Ovary (tissue), 3 donors: Measurements from ENCODE around the gene RYR1.

Experiments used
- EP300 ChIP-seq: sonication (generic); formaldehyde crosslinking; IDR thresholded peaks from one replicate; pipeline ENCODE4 v1.6.1; 2017; ENCODE audit warnings: antibody characterized with exemption
- TF ChIP-seq, protein P1 (sequence below), 3 donors: fragments of 450-650 bp in 2 of 3; fragments of 200-600 bp in 1 of 3; IDR thresholded peaks; one replicate each; pipeline versions ENCODE4 v1.5.1 to v1.8.0; 2016 to 2022; ENCODE audit warnings: antibody characterized with exemption in 3 of 3, mild to moderate bottlenecking in 1 of 3
- donor health status: DM: no; HTN: no; CAD: no.

DNA sequence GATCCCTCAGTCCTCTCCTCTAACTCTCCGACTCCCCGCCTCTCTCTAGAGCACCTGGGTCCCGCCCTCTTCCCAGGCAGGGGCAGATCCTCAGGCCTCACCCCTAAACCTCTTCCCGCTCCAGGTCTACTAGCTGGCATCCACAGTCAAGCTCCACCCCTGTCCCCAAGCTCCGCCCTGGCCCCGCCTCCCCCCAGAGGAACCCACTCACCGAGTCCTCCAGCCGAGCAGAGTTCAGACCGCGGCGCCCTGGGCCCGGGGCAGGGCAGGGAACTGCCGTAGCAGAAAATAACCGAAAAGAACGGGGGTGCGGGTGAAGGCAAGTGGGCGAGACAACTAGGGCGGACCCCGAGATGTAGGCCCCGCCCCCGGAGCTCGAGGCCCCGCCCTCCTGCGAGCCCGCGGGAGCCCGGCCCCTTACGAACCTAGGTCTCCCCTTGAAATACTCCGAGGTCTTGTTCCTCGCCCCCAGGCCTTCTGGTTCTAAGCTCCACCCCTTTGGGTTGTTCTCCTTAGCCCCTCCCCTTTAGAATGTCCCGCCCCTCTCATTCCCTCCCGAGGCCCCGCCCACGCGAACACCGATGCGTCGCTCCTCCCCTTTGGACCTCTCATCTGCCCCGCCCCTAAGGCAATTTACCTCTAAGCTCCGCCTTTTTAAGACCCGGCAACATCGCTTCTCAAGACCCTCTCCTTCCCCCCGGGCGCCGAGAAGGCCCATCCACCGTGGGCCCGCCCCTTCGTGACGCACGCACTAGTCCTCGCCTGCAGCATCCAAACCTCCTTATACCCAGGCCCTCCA, 45.7 kb upstream of the RYR1 start, which contains the start of gene GGN:
- TF ChIP-seq, protein P1, sequence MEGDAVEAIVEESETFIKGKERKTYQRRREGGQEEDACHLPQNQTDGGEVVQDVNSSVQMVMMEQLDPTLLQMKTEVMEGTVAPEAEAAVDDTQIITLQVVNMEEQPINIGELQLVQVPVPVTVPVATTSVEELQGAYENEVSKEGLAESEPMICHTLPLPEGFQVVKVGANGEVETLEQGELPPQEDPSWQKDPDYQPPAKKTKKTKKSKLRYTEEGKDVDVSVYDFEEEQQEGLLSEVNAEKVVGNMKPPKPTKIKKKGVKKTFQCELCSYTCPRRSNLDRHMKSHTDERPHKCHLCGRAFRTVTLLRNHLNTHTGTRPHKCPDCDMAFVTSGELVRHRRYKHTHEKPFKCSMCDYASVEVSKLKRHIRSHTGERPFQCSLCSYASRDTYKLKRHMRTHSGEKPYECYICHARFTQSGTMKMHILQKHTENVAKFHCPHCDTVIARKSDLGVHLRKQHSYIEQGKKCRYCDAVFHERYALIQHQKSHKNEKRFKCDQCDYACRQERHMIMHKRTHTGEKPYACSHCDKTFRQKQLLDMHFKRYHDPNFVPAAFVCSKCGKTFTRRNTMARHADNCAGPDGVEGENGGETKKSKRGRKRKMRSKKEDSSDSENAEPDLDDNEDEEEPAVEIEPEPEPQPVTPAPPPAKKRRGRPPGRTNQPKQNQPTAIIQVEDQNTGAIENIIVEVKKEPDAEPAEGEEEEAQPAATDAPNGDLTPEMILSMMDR (IDR thresholded peaks at IDR 0.05): no peak
- no peak for TF ChIP-seq EP300
